ENCODE measurements around the gene ZNF394. TPM values are rescaled to one million over a fixed set of nuclear protein-coding genes. Genes with fewer than 3 reads are reported as not detected.

The ZNF394 gene
- total RNA-seq, 1 experiment from 2014 or later, result 24.2 TPM

- no peaks in the 10 kb centered on the region for H4K20me1 ChIP-seq (ENCODE audit: control insufficient read depth, insufficient read depth, insufficient read length)
- H3K9ac ChIP-seq (ENCODE audit: extremely low read depth, insufficient read length, low read length), result no peak overlapping the region
- no peak for DNase-seq
- Mint-ChIP-seq H3K27ac (no peak overlapping the region), H3K27me3 (ENCODE audit: low read depth) (peaks cover 11% of the 10 kb centered on the region), H3K4me3 (no peak overlapping the region; a peak in 1 of 5 replicates), H3K36me3 (ENCODE audit: insufficient read depth in 1 of 3, low read depth in 3 of 3) (peaks cover 41 to 55% (median 49%) of the 10 kb centered on the region in 3 experiments), H3K9me3 (peaks cover 71 to 81% of the 10 kb centered on the region in 2 experiments), H3K4me1 (no peaks in the 10 kb centered on the region)
- WGBS (ENCODE audit: extremely low coverage, insufficient read length, low lambda C conversion rate), result no CpG with 5 or more reads among the region's 34 CpGs
- no peak overlapping the region for H3K4ac ChIP-seq (ENCODE audit: low read depth, low read length)
- H3K56ac ChIP-seq (ENCODE audit: insufficient read length, low read depth, low read length), result no peak overlapping the region
- H2AFZ ChIP-seq (ENCODE audit: low read length), result no peak overlapping the region
- TF ChIP-seq CTCF (conservative IDR thresholded peaks at IDR 0.05), result no peak
- H2BK15ac ChIP-seq (ENCODE audit: low read depth, low read length), result no peak overlapping the region
- H3K4me1 ChIP-seq (ENCODE audit: insufficient read depth, low read length), result no peaks in the 10 kb centered on the region
- peaks cover 11% of the 10 kb centered on the region for H3K9me3 ChIP-seq (ENCODE audit: control insufficient read depth, low read depth, low read length)
- H2BK20ac ChIP-seq (ENCODE audit: low read depth, low read length, poor library complexity, severe bottlenecking), result no peak overlapping the region
- peak overlapping the region; percentile 13 for H4K91ac ChIP-seq (ENCODE audit: insufficient read length, low read depth, low read length)
- H3K14ac ChIP-seq (ENCODE audit: insufficient read depth, low read length), result no peak overlapping the region
- no peaks in the 10 kb centered on the region for H3K23me2 ChIP-seq (ENCODE audit: insufficient read length, low read depth, low read length, poor library complexity, severe bottlenecking)
- no peak overlapping the region for H3K4me2 ChIP-seq (ENCODE audit: insufficient read depth, insufficient read length, low read length)
- H3K79me2 ChIP-seq (ENCODE audit: insufficient read depth, low read length), result no peaks in the 10 kb centered on the region
- no peaks in the 10 kb centered on the region for H3K27me3 ChIP-seq (ENCODE audit: insufficient read depth, low read length)
- H3K27ac ChIP-seq (ENCODE audit: insufficient read length, low read depth, low read length), result no peak overlapping the region
- no peak overlapping the region for H4K8ac ChIP-seq (replicated peaks; ENCODE audit: insufficient read length, low read depth, low read length)
- H3K18ac ChIP-seq (ENCODE audit: insufficient read length, low read depth, low read length), result no peak overlapping the region
- no peak overlapping the region for H3K23ac ChIP-seq (ENCODE audit: insufficient read length, low read depth, low read length)
- H2BK12ac ChIP-seq (ENCODE audit: insufficient read length, low read depth, low read length), result no peak overlapping the region
- H2AK5ac ChIP-seq (ENCODE audit: insufficient read length, low read length), result no peak overlapping the region
- no peak overlapping the region for H2BK120ac ChIP-seq (ENCODE audit: low read depth, low read length, poor library complexity, severe bottlenecking)
- H3T11ph ChIP-seq (ENCODE audit: low read length), result no peak overlapping the region
- H4K5ac ChIP-seq (ENCODE audit: insufficient read length, low read depth, low read length), result no peak overlapping the region
- no peak overlapping the region for H2BK5ac ChIP-seq (ENCODE audit: insufficient read length, low read length)
- no peaks in the 10 kb centered on the region for H3K79me1 ChIP-seq (ENCODE audit: insufficient read depth, low read depth, low read length, poor library complexity, severe bottlenecking)
Observed at GRCh38 chr7:99543081-99543671, 43.1 kb upstream of the ZNF394 start.

Measured in H9 (cell line).